GM23248 (cell line): ENCODE data around the gene TMEM267. TPM values are rescaled to one million over a fixed set of nuclear protein-coding genes. Genes with fewer than 3 reads are reported as not detected.

Source experiments
- DNase-seq: peaks from one replicate; pipeline ENCODE4 v3.0.0-alpha.2; 2015
- H2AFZ ChIP-seq: fragments of 200-600 bp; sonication (generic); 2 replicates; pipeline ENCODE4 v1.6.1; 2016; ENCODE audit warnings: antibody characterized with exemption
- H3F3A ChIP-seq: fragments of 200-600 bp; sonication (generic); 2 replicates; pipeline ENCODE4 v1.6.1; 2016; ENCODE audit warnings: mild to moderate bottlenecking, antibody characterized with exemption, mixed run types; ENCODE audit not compliant: insufficient read depth
- H3K27ac ChIP-seq: fragments of 200-600 bp; sonication (generic); 2 replicates; pipeline ENCODE4 v1.5.1; 2016; ENCODE audit warnings: mild to moderate bottlenecking
- H3K27me3 ChIP-seq: fragments of 200-600 bp; sonication (generic); replicated peaks from 2 replicates; pipeline ENCODE4 v1.6.1; 2016; ENCODE audit warnings: mild to moderate bottlenecking; ENCODE audit not compliant: insufficient read depth
- H3K36me3 ChIP-seq: fragments of 200-600 bp; sonication (generic); 2 replicates; pipeline ENCODE4 v1.6.1; 2016; ENCODE audit warnings: low read depth, mild to moderate bottlenecking
- H3K4me1 ChIP-seq: fragments of 200-600 bp; sonication (generic); 2 replicates; pipeline ENCODE4 v1.6.1; 2016; ENCODE audit warnings: mild to moderate bottlenecking; ENCODE audit not compliant: insufficient read depth
- H3K4me2 ChIP-seq: fragments of 200-600 bp; sonication (generic); one replicate; pipeline ENCODE4 v1.6.1; 2016; ENCODE audit warnings: mild to moderate bottlenecking; ENCODE audit not compliant: unreplicated experiment
- H3K4me3 ChIP-seq: fragments of 200-600 bp; sonication (generic); 2 replicates; pipeline ENCODE4 v1.5.1; 2016; ENCODE audit warnings: mild to moderate bottlenecking
- H3K79me2 ChIP-seq: fragments of 200-600 bp; sonication (generic); 2 replicates; pipeline ENCODE4 v1.6.1; 2016; ENCODE audit warnings: mild to moderate bottlenecking; ENCODE audit not compliant: insufficient read depth
- H3K9ac ChIP-seq: fragments of 200-600 bp; sonication (generic); 2 replicates; pipeline ENCODE4 v1.6.1; 2016; ENCODE audit warnings: mild to moderate bottlenecking
- H3K9me2 ChIP-seq: fragments of 200-600 bp; sonication (generic); 2 replicates; pipeline ENCODE4 v1.6.1; 2016; ENCODE audit warnings: mixed run types, mild to moderate bottlenecking, moderate library complexity; ENCODE audit not compliant: insufficient read depth
- H3K9me3 ChIP-seq: fragments of 200-600 bp; sonication (generic); one replicate; pipeline ENCODE4 v1.6.1; 2017; ENCODE audit warnings: low read depth
- H4K20me1 ChIP-seq: fragments of 200-600 bp; sonication (generic); 2 replicates; pipeline ENCODE4 v1.6.0; 2016; ENCODE audit not compliant: insufficient read depth
- EZH2 ChIP-seq: fragments of 200-600 bp; sonication (generic); IDR thresholded peaks from 2 replicates; pipeline ENCODE4 v1.6.1; 2018; ENCODE audit warnings: antibody characterized with exemption, mild to moderate bottlenecking; ENCODE audit not compliant: insufficient read depth, poor library complexity, severe bottlenecking
- EZH2phosphoT487 ChIP-seq: fragments of 200-600 bp; sonication (generic); IDR thresholded peaks from 2 replicates; pipeline ENCODE4 v1.6.1; 2018; ENCODE audit warnings: antibody characterized with exemption, moderate library complexity, mild to moderate bottlenecking, low read depth; ENCODE audit not compliant: insufficient read depth
- WGBS, 2 experiments: methylation state at CpG; one replicate each; pipeline ENCODE4 v1.1.6; 2015 to 2017; ENCODE audit warnings: low lambda C conversion rate in 2 of 2, low coverage in 1 of 2; ENCODE audit errors: missing lambda C conversion rate in 2 of 2; 5-methylcytosine and 5-hydroxymethylcytosine counted together
- in situ Hi-C: fragments of 300-500 bp; cut with MboI; formaldehyde crosslinking; loops from 2 replicates; pipeline ENCODE4 v1.15.0; 2020
- polyA plus RNA-seq: library from polyadenylated mRNA; unstranded; fragments of >200 nt; fragmentation: Nextera tagmentation; extraction: Ambion mirVana; gene quantifications from 2 replicates; pipeline ENCODE4 v1.2.1, GENCODE V29; 2016
- total RNA-seq: library from RNA; depleted of rRNA; stranded (reverse); fragments of >200 nt; shearing (Covaris generic); gene quantifications from 2 replicates; pipeline ENCODE4 v1.2.3, GENCODE V29; 2014

TMEM267 gene
- total and polyA plus RNA-seq, 2 experiments from 2014 or later, result 41.1 to 47.2 TPM

GRCh38 chr5:43437062-43437660, 46.5 kb downstream of the TMEM267 start:
- in situ Hi-C loops, result no loop called here

GRCh38 chr5:43433382-43433781, 50.3 kb downstream of the TMEM267 start:
- no peak overlapping the region for H3K9ac ChIP-seq
- no peak for DNase-seq
- no peaks in the 10 kb centered on the region for H3K9me3 ChIP-seq
- no peaks in the 10 kb centered on the region for H4K20me1 ChIP-seq
- H3F3A ChIP-seq, result peaks cover 10% of the 10 kb centered on the region
- H3K79me2 ChIP-seq, result no peaks in the 10 kb centered on the region
- H3K4me2 ChIP-seq, result no peak overlapping the region
- 78 to 80% methylated on average over 4 of the region's 4 CpGs for WGBS, 2 experiments
- H3K4me3 ChIP-seq, result no peak overlapping the region
- H3K36me3 ChIP-seq, result no peaks in the 10 kb centered on the region
- no peaks in the 10 kb centered on the region for H3K9me2 ChIP-seq
- TF ChIP-seq EZH2, result no peak
- TF ChIP-seq EZH2phosphoT487, result no peak
- peaks cover 10% of the 10 kb centered on the region for H3K4me1 ChIP-seq
- H3K27me3 ChIP-seq, result no peaks in the 10 kb centered on the region
- no peak overlapping the region for H2AFZ ChIP-seq
- in situ Hi-C loops, result no loop called here
- H3K27ac ChIP-seq, result no peak overlapping the region

More at GRCh38 chr5:43437062-43437660, 46.5 kb downstream of the TMEM267 start:
- Histone ChIP-seq H3K27me3 (no peaks in the 10 kb centered on the region), H3K79me2 (no peaks in the 10 kb centered on the region), H3K36me3 (no peaks in the 10 kb centered on the region), H3F3A (peaks cover 8% of the 10 kb centered on the region; the same call in 1 of the 2 replicates), H3K9me3 (no peaks in the 10 kb centered on the region), H4K20me1 (no peaks in the 10 kb centered on the region), H3K27ac (no peak overlapping the region), H3K9me2 (no peaks in the 10 kb centered on the region), H3K4me2 (no peak overlapping the region), H3K9ac (no peak overlapping the region), H2AFZ (no peak overlapping the region), H3K4me3 (no peak overlapping the region), H3K4me1 (peaks cover 8% of the 10 kb centered on the region)
- TF ChIP-seq EZH2phosphoT487 (no peak), EZH2 (no peak)
- no peak for DNase-seq
- WGBS, 2 experiments, result 75 to 89% methylated on average over 3 of the region's 3 CpGs

DNA sequence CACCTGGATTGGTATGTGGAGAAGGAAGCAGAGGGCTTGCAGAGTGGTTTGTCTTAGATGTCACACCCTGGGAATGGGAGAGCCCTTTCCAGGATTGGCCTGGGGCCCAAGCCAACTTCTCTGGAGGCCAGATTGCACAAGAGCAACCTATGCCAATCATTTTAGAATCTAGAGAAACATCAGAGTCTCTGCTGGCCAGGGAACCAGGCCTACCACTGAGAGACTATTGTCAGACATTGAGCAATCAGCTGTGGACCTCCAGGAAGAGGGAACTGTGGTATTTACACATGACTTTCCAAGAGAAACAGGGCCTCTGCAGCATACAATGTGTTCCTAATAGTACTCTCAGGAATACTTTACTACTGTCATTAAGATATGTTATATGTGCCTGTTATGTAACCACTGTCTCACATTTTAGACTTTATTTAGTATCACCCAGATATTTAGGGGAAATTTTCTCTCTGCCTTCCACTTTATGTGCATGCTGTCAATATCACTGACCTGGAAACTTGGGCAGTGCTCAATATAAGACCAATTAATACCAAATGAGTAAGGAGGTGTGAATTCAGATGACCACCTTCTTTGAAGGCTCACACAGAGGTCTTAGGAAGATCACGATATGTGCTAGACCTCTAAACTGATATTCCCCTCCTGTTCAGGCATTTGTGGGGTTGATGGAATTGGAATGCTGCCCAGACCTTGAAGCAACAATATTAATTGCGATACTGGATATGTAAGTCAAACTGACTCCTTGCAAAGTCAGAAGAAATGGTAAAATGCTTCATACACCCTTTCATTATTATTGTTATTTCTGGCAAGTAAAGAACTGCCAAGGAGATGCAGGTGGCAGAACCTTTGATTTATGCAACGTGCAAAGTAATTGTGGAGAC, 50.9 kb downstream of the TMEM267 start:
- Histone ChIP-seq H3K4me3 (no peak overlapping the region), H3K9me2 (no peaks in the 10 kb centered on the region), H3K27me3 (no peaks in the 10 kb centered on the region), H3K27ac (no peak overlapping the region), H3K4me2 (peak overlapping the region; percentile 34), H3K79me2 (no peaks in the 10 kb centered on the region), H3K9me3 (no peaks in the 10 kb centered on the region), H3K36me3 (no peaks in the 10 kb centered on the region), H3F3A (peaks cover 17% of the 10 kb centered on the region), H3K9ac (no peak overlapping the region), H3K4me1 (peaks cover 14% of the 10 kb centered on the region), H4K20me1 (no peaks in the 10 kb centered on the region), H2AFZ (no peak overlapping the region)
- in situ Hi-C loops, result no loop called here
- 42 to 50% methylated on average over 3 of the region's 3 CpGs for WGBS, 2 experiments
- TF ChIP-seq EZH2phosphoT487, result no peak
- no peak for TF ChIP-seq EZH2
- peak; percentile 50 for DNase-seq

DNA sequence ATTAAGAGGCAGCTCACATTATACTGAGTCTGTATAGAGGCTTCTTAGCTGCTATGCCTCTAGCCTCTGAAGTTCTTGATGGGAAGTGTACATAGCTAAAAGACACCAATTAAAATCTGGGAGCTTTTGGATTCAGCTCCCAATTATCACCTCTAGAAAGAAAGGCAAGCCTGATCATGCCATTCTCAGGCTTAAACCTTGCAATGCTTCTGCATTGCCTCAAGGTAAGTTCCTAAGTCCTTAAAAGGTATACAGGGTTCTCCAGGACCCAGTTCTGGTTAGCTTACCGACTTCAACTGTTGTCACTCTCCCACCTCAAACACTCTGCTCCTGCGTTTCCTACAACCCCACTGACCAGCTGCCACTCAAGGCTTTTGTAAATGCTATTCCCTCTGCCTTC, 54.0 kb downstream of the TMEM267 start:
- no peak overlapping the region for H2AFZ ChIP-seq
- H3K9ac ChIP-seq, result no peak overlapping the region
- no peak overlapping the region for H3K4me2 ChIP-seq
- H3K4me3 ChIP-seq, result no peak overlapping the region
- no peaks in the 10 kb centered on the region for H4K20me1 ChIP-seq
- H3K9me2 ChIP-seq, result no peaks in the 10 kb centered on the region
- no peak for DNase-seq
- 90 to 91% methylated on average over 2 of the region's 2 CpGs for WGBS, 2 experiments
- H3K79me2 ChIP-seq, result no peaks in the 10 kb centered on the region
- H3K4me1 ChIP-seq, result peaks cover 25% of the 10 kb centered on the region
- no peaks in the 10 kb centered on the region for H3K27me3 ChIP-seq
- no peaks in the 10 kb centered on the region for H3K9me3 ChIP-seq
- H3K36me3 ChIP-seq, result no peaks in the 10 kb centered on the region
- TF ChIP-seq EZH2 (no peak), EZH2phosphoT487 (no peak)
- in situ Hi-C loops, result no loop called here
- no peak overlapping the region for H3K27ac ChIP-seq
- H3F3A ChIP-seq, result peaks cover 38% of the 10 kb centered on the region
